K562 (cell line): ENCODE data around the gene RFLNA. TPM values are rescaled to one million over a fixed set of nuclear protein-coding genes. Genes with fewer than 3 reads are reported as not detected.

Experiments used
- ATAC-seq: fragments of 200-7000 bp; cut with Tn5 transposase; 3 replicates; pipeline ENCODE4 v1.9.1; 2020; ENCODE audit warnings: moderate library complexity
- BruUV-seq: library from RNA; stranded (reverse); fragments of 400-500 nt; replicated peaks from 2 replicates; lab custom pipeline; 2021; lab: Mats Ljungman, UMichigan
- CTCF ChIA-PET: fragments of 300-600 bp; formaldehyde crosslinking; extraction: SDS; loops from one replicate; lab custom pipeline; 2021; ENCODE audit warnings: low intra/inter-chr PET ratio; lab: Yijun Ruan, JAX
- POLR2A ChIA-PET: fragments of 300-600, 350-650 bp; sonication (Branson Sonifier 250); formaldehyde crosslinking; extraction: SDS; loops from one replicate; lab custom pipeline; 2021; ENCODE audit warnings: antibody characterized with exemption, inconsistent platforms; lab: Yijun Ruan, JAX
- DNase-seq, 4 experiments: peaks; one replicate each; pipeline versions ENCODE4 v3.0.0 to v3.0.0-alpha.2; 2011 to 2018; ENCODE audit warnings: low spot score in 3 of 4, mixed read lengths in 3 of 4; ENCODE audit errors: extremely low read depth in 1 of 4
- FAIRE-seq: peaks from 2 replicates; lab custom pipeline; 2011; peaks lifted over from hg19 to GRCh38; lab: Jason Lieb, UNC
- H2AFZ ChIP-seq: 2 replicates; pipeline ENCODE4 v1.6.0; 2011; ENCODE audit warnings: low read depth, low read length, control low read depth, inconsistent platforms
- H3K27ac ChIP-seq: fragments of 200-600 bp; 3 replicates; pipeline ENCODE4 v1.8.0; 2011; ENCODE audit warnings: low read depth, mild to moderate bottlenecking, control low read depth, inconsistent platforms, low read length, moderate library complexity, mixed read lengths; ENCODE audit errors: extremely low read depth
- H3K27me3 ChIP-seq, 2 experiments: fragments of 300-600 bp in 1 of 2; 2 replicates in 1 of 2; 3 replicates in 1 of 2; pipeline versions ENCODE4 v1.6.0 to v1.8.0; 2011; ENCODE audit warnings: inconsistent platforms in 2 of 2, low read length in 2 of 2, mild to moderate bottlenecking in 1 of 2, mixed read lengths in 1 of 2, moderate library complexity in 1 of 2; ENCODE audit not compliant: control insufficient read depth in 2 of 2, insufficient read depth in 2 of 2
- H3K36me3 ChIP-seq: fragments of 300-600 bp; 3 replicates; pipeline ENCODE4 v1.8.0; 2011; ENCODE audit warnings: mild to moderate bottlenecking, low read length, inconsistent platforms; ENCODE audit not compliant: control insufficient read depth, insufficient read depth
- H3K4me1 ChIP-seq, 2 experiments: fragments of 200-600 bp in 1 of 2; replicated peaks in 1 of 2; 2 replicates in 1 of 2; 3 replicates in 1 of 2; pipeline versions ENCODE4 v1.5.1 to v1.8.0; 2011; ENCODE audit warnings: inconsistent platforms in 2 of 2, low read length in 2 of 2, mild to moderate bottlenecking in 1 of 2, mixed read lengths in 1 of 2, moderate library complexity in 1 of 2; ENCODE audit not compliant: control insufficient read depth in 2 of 2, insufficient read depth in 2 of 2
- H3K4me2 ChIP-seq: 2 replicates; pipeline ENCODE4 v1.6.1; 2011; ENCODE audit warnings: low read length, control low read depth, inconsistent platforms, mixed read lengths; ENCODE audit not compliant: insufficient read depth
- H3K4me3 ChIP-seq: fragments of 200-600 bp; sonication (generic), shearing (Covaris generic); 2 replicates; pipeline ENCODE4 v1.5.1; 2016; ENCODE audit warnings: control low read depth, inconsistent platforms
- H3K79me2 ChIP-seq: fragments of 200-600 bp; 3 replicates; pipeline ENCODE4 v1.8.0; 2011; ENCODE audit warnings: low read length, inconsistent platforms; ENCODE audit not compliant: control insufficient read depth, insufficient read depth
- H3K9ac ChIP-seq, 2 experiments: 2 replicates each; pipeline versions ENCODE4 v1.6.0 to v1.6.1; 2011; ENCODE audit warnings: low read depth in 2 of 2, low read length in 2 of 2, control low read depth in 1 of 2, inconsistent platforms in 1 of 2, mild to moderate bottlenecking in 1 of 2, mixed read lengths in 1 of 2; ENCODE audit not compliant: insufficient read depth in 1 of 2
- H3K9me1 ChIP-seq: one replicate; pipeline ENCODE4 v1.6.0; 2011; ENCODE audit warnings: inconsistent platforms, mild to moderate bottlenecking, low read length, moderate library complexity; ENCODE audit not compliant: control insufficient read depth, insufficient read depth
- H3K9me3 ChIP-seq: replicated peaks from 2 replicates; pipeline ENCODE4 v1.5.1; 2011; ENCODE audit warnings: low read depth, low read length, inconsistent platforms; ENCODE audit not compliant: control insufficient read depth, insufficient read depth
- H4K20me1 ChIP-seq: replicated peaks from 2 replicates; pipeline ENCODE4 v1.6.1; 2011; ENCODE audit warnings: low read length, inconsistent platforms, mixed read lengths; ENCODE audit not compliant: control insufficient read depth, insufficient read depth
- GATAD2B ChIP-seq: fragments of 450-650 bp; IDR thresholded peaks from 2 replicates; pipeline ENCODE4 v1.6.1; 2017; ENCODE audit warnings: mild to moderate bottlenecking, borderline replicate concordance
- HNRNPUL1 ChIP-seq: fragments of 200-400 bp; formaldehyde crosslinking; IDR thresholded peaks from 2 replicates; pipeline ENCODE4 v1.6.1; 2017; ENCODE audit warnings: low read length
- MEF2D ChIP-seq: conservative IDR thresholded peaks from 2 replicates; pipeline ENCODE4 v1.6.1; 2016; ENCODE audit warnings: low read depth, missing genetic modification characterization, missing compliant biosample characterization
- NRF1 ChIP-seq, 2 experiments: fragments of 450-650 bp; IDR thresholded peaks in 1 of 2; conservative IDR thresholded peaks in 1 of 2; 2 replicates each; pipeline ENCODE4 v1.6.1; 2014; ENCODE audit warnings: mild to moderate bottlenecking in 2 of 2
- PRPF4 ChIP-seq: fragments of 200-400 bp; formaldehyde crosslinking; IDR thresholded peaks from one replicate; pipeline ENCODE4 v1.6.1; 2017; ENCODE audit warnings: low read length, low read depth, mild to moderate bottlenecking; ENCODE audit not compliant: insufficient read depth, poor library complexity, severe bottlenecking
- RHOXF2B ChIP-seq: fragments of 250-450 bp; sonication (Bioruptor Pico); conservative IDR thresholded peaks from 2 replicates; pipeline ENCODE4 v1.5.1; 2021
- SAFB2 ChIP-seq: fragments of 200-400 bp; formaldehyde crosslinking; IDR thresholded peaks from 2 replicates; pipeline ENCODE4 v1.6.1; 2018; ENCODE audit warnings: borderline replicate concordance, low read length, low read depth, moderate library complexity; ENCODE audit not compliant: severe bottlenecking
- TAL1 ChIP-seq: fragments of 450-650 bp; IDR thresholded peaks from 2 replicates; pipeline ENCODE4 v1.6.1; 2016; ENCODE audit warnings: mild to moderate bottlenecking
- WHSC1 ChIP-seq: IDR thresholded peaks from one replicate; pipeline ENCODE4 v1.6.1; 2012; ENCODE audit warnings: low read length, control low read depth, inconsistent platforms
- XRCC4 ChIP-seq: IDR thresholded peaks from one replicate; pipeline ENCODE4 v1.6.1; 2011; ENCODE audit not compliant: insufficient read depth, insufficient read length; ENCODE audit errors: extremely low read depth
- ZFP36 ChIP-seq: fragments of 150-350 bp; IDR thresholded peaks from 2 replicates; pipeline ENCODE4 v1.6.1; 2018; ENCODE audit warnings: low read length, low read depth; ENCODE audit not compliant: partially characterized antibody
- ZNF316 ChIP-seq: fragments of 450-650 bp; IDR thresholded peaks from 2 replicates; pipeline ENCODE4 v1.6.1; 2016
- WGBS: fragments of 100-300 bp; shearing (Covaris generic); methylation state at CpG from one replicate; pipeline ENCODE4 v1.1.6; 2016; ENCODE audit warnings: low coverage, mixed read lengths; ENCODE audit not compliant: insufficient coverage; ENCODE audit errors: missing lambda C conversion rate; 5-methylcytosine and 5-hydroxymethylcytosine counted together
- in situ Hi-C: fragments of 300-500 bp; cut with MboI; formaldehyde crosslinking; loops from 4 replicates; pipeline ENCODE4 v1.15.0; 2018; ENCODE audit warnings: inconsistent platforms, mixed read lengths
- intact Hi-C: fragments of 100-400 bp; cut with micrococcal nuclease; formaldehyde crosslinking; loops from 2 replicates; pipeline ENCODE4 v1.14.2; 2022
- polyA plus RNA-seq, 8 experiments: library from polyadenylated mRNA; depleted of rRNA in 4 of 8; stranded (reverse) in 5 of 8; unstranded in 3 of 8; fragments of >200 nt; fragmentation: Nextera tagmentation in 2 of 8; fragmentation: Illumina TruSeq in 1 of 8; extraction: Ambion mirVana in 2 of 8; extraction: Trizol in 1 of 8; gene quantifications; 2 replicates each; pipeline versions ENCODE4 v1.2.1 to v1.2.3, GENCODE V29; 2011 to 2014; ENCODE audit warnings: inconsistent platforms in 1 of 8, missing spikeins in 1 of 8
- total RNA-seq, 7 experiments: library from RNA; depleted of rRNA in 6 of 7; stranded (reverse); fragments of >200 nt in 6 of 7; fragmentation: Illumina TruSeq in 2 of 7; extraction: Trizol in 2 of 7; gene quantifications; 2 replicates each; pipeline versions ENCODE4 v1.2.1 to v1.2.3, GENCODE V29; 2011 to 2021; ENCODE audit warnings: low replicate concordance in 1 of 7
- TF ChIP-seq, protein P1 (sequence below): sonication (generic); formaldehyde crosslinking; IDR thresholded peaks from 2 replicates; pipeline ENCODE4 v1.8.1; 2023; ENCODE audit warnings: mild to moderate bottlenecking, missing genetic modification reagents
- TF ChIP-seq, protein P2 (sequence below): fragments of 250-450 bp; sonication (Bioruptor Pico); IDR thresholded peaks from 2 replicates; pipeline ENCODE4 v1.8.0; 2022; ENCODE audit warnings: inconsistent platforms, mild to moderate bottlenecking, moderate library complexity, borderline replicate concordance
- TF ChIP-seq, protein P3 (sequence below), 2 experiments: fragments of 450-650 bp; IDR thresholded peaks; 2 replicates each; pipeline ENCODE4 v1.6.1; 2016

RFLNA gene
- total and polyA plus RNA-seq, 9 of the 15 experiments (the other 6 are each of a cell fraction or from before 2014, with no cell fraction given): not detected

DNA sequence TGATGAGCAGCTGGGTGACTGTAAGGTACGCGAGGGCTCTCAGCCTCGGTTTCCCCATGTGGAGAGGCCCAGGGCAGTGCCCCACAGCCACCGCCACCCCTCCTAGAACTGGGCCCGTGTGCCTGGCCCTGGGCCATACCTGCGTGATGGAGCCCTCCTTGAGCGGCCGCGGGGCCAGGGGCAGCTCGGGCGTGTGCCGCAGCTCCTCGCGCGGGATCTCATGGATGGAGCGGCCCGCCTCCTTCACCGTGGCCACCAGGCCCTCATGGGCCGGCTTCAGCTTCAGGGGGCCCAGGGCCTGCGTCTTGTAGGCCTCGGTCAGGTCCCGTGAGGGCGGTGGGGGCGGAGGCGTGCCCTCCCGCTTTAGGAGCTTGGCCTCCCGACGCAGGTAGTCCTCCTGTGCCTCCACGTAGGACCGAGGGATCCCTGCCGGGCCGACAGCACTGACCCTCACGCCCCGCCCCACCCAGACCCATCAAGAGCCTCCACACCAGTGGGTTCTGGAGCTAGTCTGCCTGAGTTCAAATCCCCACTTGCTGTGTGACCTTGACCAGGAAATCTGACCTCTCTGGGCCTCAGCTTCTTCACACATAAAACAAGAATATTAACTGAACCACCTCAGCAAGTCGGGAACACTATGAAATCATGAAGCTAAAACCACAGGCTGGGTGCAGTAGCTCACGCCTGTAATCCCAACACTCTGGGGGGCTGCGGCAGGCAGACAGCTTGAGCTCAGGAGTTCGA is 51.7 kb downstream of the RFLNA start:
- no peak for FAIRE-seq
- CTCF ChIA-PET: no interaction called here
- H3K4me3 ChIP-seq: no peak overlapping the region
- no TSS peak for BruUV-seq
- H3K36me3 ChIP-seq: peaks cover 71% of the 10 kb centered on the region; the same call in 2 of the 3 replicates
- TF ChIP-seq PRPF4 (no peak), TAL1 (no peak), NRF1 (conservative IDR thresholded peaks at IDR 0.05 in 1 of 2, IDR thresholded peaks at IDR 0.05 in 1 of 2) (no peak), MEF2D (tag) (no peak), SAFB2 (no peak), ZNF316 (no peak), RHOXF2B (no peak), WHSC1 (no peak), GATAD2B (no peak), ZFP36 (peak; percentile 57), XRCC4 (no peak), HNRNPUL1 (no peak)
- TF ChIP-seq, protein P1, sequence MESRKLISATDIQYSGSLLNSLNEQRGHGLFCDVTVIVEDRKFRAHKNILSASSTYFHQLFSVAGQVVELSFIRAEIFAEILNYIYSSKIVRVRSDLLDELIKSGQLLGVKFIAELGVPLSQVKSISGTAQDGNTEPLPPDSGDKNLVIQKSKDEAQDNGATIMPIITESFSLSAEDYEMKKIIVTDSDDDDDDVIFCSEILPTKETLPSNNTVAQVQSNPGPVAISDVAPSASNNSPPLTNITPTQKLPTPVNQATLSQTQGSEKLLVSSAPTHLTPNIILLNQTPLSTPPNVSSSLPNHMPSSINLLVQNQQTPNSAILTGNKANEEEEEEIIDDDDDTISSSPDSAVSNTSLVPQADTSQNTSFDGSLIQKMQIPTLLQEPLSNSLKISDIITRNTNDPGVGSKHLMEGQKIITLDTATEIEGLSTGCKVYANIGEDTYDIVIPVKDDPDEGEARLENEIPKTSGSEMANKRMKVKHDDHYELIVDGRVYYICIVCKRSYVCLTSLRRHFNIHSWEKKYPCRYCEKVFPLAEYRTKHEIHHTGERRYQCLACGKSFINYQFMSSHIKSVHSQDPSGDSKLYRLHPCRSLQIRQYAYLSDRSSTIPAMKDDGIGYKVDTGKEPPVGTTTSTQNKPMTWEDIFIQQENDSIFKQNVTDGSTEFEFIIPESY (CRISPR knock-in tag): 0 out of 2 replicates have a peak, but pooled peaks have one; percentile 21
- TF ChIP-seq, protein P2, sequence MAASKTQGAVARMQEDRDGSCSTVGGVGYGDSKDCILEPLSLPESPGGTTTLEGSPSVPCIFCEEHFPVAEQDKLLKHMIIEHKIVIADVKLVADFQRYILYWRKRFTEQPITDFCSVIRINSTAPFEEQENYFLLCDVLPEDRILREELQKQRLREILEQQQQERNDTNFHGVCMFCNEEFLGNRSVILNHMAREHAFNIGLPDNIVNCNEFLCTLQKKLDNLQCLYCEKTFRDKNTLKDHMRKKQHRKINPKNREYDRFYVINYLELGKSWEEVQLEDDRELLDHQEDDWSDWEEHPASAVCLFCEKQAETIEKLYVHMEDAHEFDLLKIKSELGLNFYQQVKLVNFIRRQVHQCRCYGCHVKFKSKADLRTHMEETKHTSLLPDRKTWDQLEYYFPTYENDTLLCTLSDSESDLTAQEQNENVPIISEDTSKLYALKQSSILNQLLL (CRISPR knock-in tag): no peak
- TF ChIP-seq, protein P3, sequence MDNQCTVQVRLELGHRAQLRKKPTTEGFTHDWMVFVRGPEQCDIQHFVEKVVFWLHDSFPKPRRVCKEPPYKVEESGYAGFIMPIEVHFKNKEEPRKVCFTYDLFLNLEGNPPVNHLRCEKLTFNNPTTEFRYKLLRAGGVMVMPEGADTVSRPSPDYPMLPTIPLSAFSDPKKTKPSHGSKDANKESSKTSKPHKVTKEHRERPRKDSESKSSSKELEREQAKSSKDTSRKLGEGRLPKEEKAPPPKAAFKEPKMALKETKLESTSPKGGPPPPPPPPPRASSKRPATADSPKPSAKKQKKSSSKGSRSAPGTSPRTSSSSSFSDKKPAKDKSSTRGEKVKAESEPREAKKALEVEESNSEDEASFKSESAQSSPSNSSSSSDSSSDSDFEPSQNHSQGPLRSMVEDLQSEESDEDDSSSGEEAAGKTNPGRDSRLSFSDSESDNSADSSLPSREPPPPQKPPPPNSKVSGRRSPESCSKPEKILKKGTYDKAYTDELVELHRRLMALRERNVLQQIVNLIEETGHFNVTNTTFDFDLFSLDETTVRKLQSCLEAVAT (IDR thresholded peaks at IDR 0.05): no peak
- TF ChIP-seq, all 486 proteins: peak for 2
- Histone ChIP-seq H3K79me2 (no peaks in the 10 kb centered on the region), H3K9me3 (no peaks in the 10 kb centered on the region), H3K27me3 (no peaks in the 10 kb centered on the region), H4K20me1 (no peaks in the 10 kb centered on the region; the same call in 1 of the 2 replicates), H3K9me1 (no peaks in the 10 kb centered on the region), H3K27ac (no peak overlapping the region), H3K9ac (no peak overlapping the region), H2AFZ (no peak overlapping the region), H3K4me1 (no peaks in the 10 kb centered on the region; a peak in 2 of 5 replicates), H3K4me2 (no peak overlapping the region)
- POLR2A ChIA-PET: interaction anchor here (0.6 to 1.0 kb wide), 3 partner anchors 16 to 345 kb away, joined by 3 to 5 read pairs (median 5); no protein-coding TSS in a partner anchor
- intact Hi-C loops (no loop called here), in situ Hi-C loops (no loop called here)
- WGBS: 89% methylated on average over 13 of the region's 38 CpGs
- no peak for ATAC-seq
- no peak for DNase-seq
